Caco-2 (cell line): ENCODE measurements around the gene CDK5RAP2. TPM values are rescaled to one million over a fixed set of nuclear protein-coding genes. Genes with fewer than 3 reads are reported as not detected.
A peak's percentile ranks its signal among the peaks of the same experiment; 100 is the strongest.

ENCODE experiments used
- BruUV-seq: library from RNA; stranded (reverse); fragments of 400-500 nt; replicated peaks from 2 replicates; lab custom pipeline; 2021; lab: Mats Ljungman, UMichigan
- CTCF ChIA-PET: fragments of 300-600 bp; sonication (Branson Sonifier 250); formaldehyde crosslinking; loops from one replicate; lab custom pipeline; 2022; ENCODE audit warnings: antibody characterized with exemption; lab: Charles Lee
- POLR2A ChIA-PET: fragments of 300-600 bp; sonication (Branson Sonifier 250); formaldehyde crosslinking; loops from one replicate; lab custom pipeline; 2022; ENCODE audit warnings: antibody characterized with exemption; lab: Charles Lee
- DNase-seq, 2 experiments: peaks; one replicate each; pipeline versions ENCODE4 v3.0.0 to v3.0.0-alpha.2; 2020 to 2022
- H3K27me3 ChIP-seq: replicated peaks from 2 replicates; pipeline ENCODE4 v1.6.0; 2011; ENCODE audit warnings: low read length; ENCODE audit not compliant: control insufficient read depth, insufficient read depth
- H3K36me3 ChIP-seq: 2 replicates; pipeline ENCODE4 v1.5.1; 2011; ENCODE audit warnings: low read length; ENCODE audit not compliant: control insufficient read depth, insufficient read depth
- H3K4me1 ChIP-seq: fragments of 250-450 bp; sonication (Bioruptor Pico); 2 replicates; pipeline ENCODE4 v1.5.1; 2020; ENCODE audit warnings: mild to moderate bottlenecking
- H3K4me3 ChIP-seq: 2 replicates; pipeline ENCODE4 v1.5.1; 2011; ENCODE audit warnings: low read depth, mild to moderate bottlenecking, control low read depth, low read length
- H3K9me3 ChIP-seq: fragments of 250-450 bp; sonication (Bioruptor Pico); 2 replicates; pipeline ENCODE4 v1.5.1; 2020; ENCODE audit warnings: mild to moderate bottlenecking, moderate library complexity
- H3K27ac Mint-ChIP-seq: one replicate; pipeline ENCODE4 v1.8.0; 2022; ENCODE audit warnings: mixed read lengths; ENCODE audit not compliant: unreplicated experiment
- H3K27me3 Mint-ChIP-seq: one replicate; pipeline ENCODE4 v1.8.0; 2022; ENCODE audit warnings: mixed read lengths; ENCODE audit not compliant: insufficient read depth, unreplicated experiment
- H3K36me3 Mint-ChIP-seq: one replicate; pipeline ENCODE4 v1.8.0; 2022; ENCODE audit warnings: mild to moderate bottlenecking, mixed read lengths; ENCODE audit not compliant: insufficient read depth, unreplicated experiment
- H3K4me1 Mint-ChIP-seq: one replicate; pipeline ENCODE4 v1.8.0; 2022; ENCODE audit warnings: low read depth, mixed read lengths; ENCODE audit not compliant: unreplicated experiment
- H3K4me3 Mint-ChIP-seq: one replicate; pipeline ENCODE4 v1.8.0; 2022; ENCODE audit warnings: mild to moderate bottlenecking, moderate library complexity, mixed read lengths; ENCODE audit not compliant: unreplicated experiment
- H3K9me3 Mint-ChIP-seq: one replicate; pipeline ENCODE4 v1.8.0; 2022; ENCODE audit warnings: mixed read lengths; ENCODE audit not compliant: unreplicated experiment
- CTCF ChIP-seq, 2 experiments: fragments of 200-600 bp in 1 of 2; IDR thresholded peaks; 1 replicate in 1 of 2; 2 replicates in 1 of 2; pipeline versions ENCODE4 v1.5.1 to v1.8.0; 2011 to 2022; ENCODE audit warnings: antibody characterized with exemption in 1 of 2, control low read depth in 1 of 2, inconsistent platforms in 1 of 2, low read depth in 1 of 2, low read length in 1 of 2, mild to moderate bottlenecking in 1 of 2, moderate library complexity in 1 of 2; ENCODE audit not compliant: insufficient read depth in 1 of 2, severe bottlenecking in 1 of 2, unreplicated experiment in 1 of 2
- intact Hi-C: fragments of 100-400 bp; cut with micrococcal nuclease; formaldehyde crosslinking; loops from one replicate; pipeline ENCODE4 v1.10.0; 2022; ENCODE audit not compliant: unreplicated experiment
- total RNA-seq: library from RNA; stranded (reverse); gene quantifications from 2 replicates; pipeline ENCODE4 v1.2.3, GENCODE V29; 2022

CDK5RAP2 gene
- total RNA-seq, 1 experiment from 2014 or later: 71.3 TPM

GRCh38 chr9:120474591-120475243 is 105.2 kb downstream of the CDK5RAP2 start:
- intact Hi-C loops: no loop called here

GRCh38 chr9:120473608-120474007 is 106.4 kb downstream of the CDK5RAP2 start:
- intact Hi-C loops: no loop called here
- H3K27me3 ChIP-seq: no peaks in the 10 kb centered on the region
- BruUV-seq: no TSS peak
- H3K9me3 Mint-ChIP-seq: no peaks in the 10 kb centered on the region
- ChIA-PET POLR2A (no interaction called here), CTCF (no interaction called here)
- peaks cover 59% of the 10 kb centered on the region for H3K36me3 Mint-ChIP-seq
- peaks cover 1% of the 10 kb centered on the region for H3K36me3 ChIP-seq
- no peaks in the 10 kb centered on the region for H3K4me1 Mint-ChIP-seq
- H3K4me3 Mint-ChIP-seq: no peak overlapping the region
- no peak overlapping the region for H3K27ac Mint-ChIP-seq
- H3K4me1 ChIP-seq: no peaks in the 10 kb centered on the region
- no peak for TF ChIP-seq CTCF (IDR thresholded peaks at IDR 0.05; ENCODE audit: insufficient read depth in 1 of 2, low read depth in 1 of 2, low read length in 1 of 2, severe bottlenecking in 1 of 2, unreplicated experiment in 1 of 2)
- DNase-seq: no peak
- H3K4me3 ChIP-seq: no peak overlapping the region
- H3K9me3 ChIP-seq: no peaks in the 10 kb centered on the region
- H3K27me3 Mint-ChIP-seq: no peaks in the 10 kb centered on the region

More at GRCh38 chr9:120474591-120475243, 105.2 kb downstream of the CDK5RAP2 start:
- TF ChIP-seq CTCF (IDR thresholded peaks at IDR 0.05; ENCODE audit: insufficient read depth in 1 of 2, low read depth in 1 of 2, low read length in 1 of 2, severe bottlenecking in 1 of 2, unreplicated experiment in 1 of 2): no peak
- ChIA-PET CTCF (no interaction called here), POLR2A (no interaction called here)
- Mint-ChIP-seq H3K27ac (no peak overlapping the region), H3K4me1 (no peaks in the 10 kb centered on the region), H3K36me3 (peaks cover 51% of the 10 kb centered on the region), H3K9me3 (no peaks in the 10 kb centered on the region), H3K27me3 (no peaks in the 10 kb centered on the region), H3K4me3 (no peak overlapping the region)
- Histone ChIP-seq H3K9me3 (no peaks in the 10 kb centered on the region), H3K4me1 (no peaks in the 10 kb centered on the region), H3K27me3 (no peaks in the 10 kb centered on the region), H3K36me3 (peaks cover 1% of the 10 kb centered on the region), H3K4me3 (no peak overlapping the region)
- BruUV-seq: TSS peak; percentile 11
- no peak for DNase-seq

GRCh38 chr9:120465685-120466407 is 114.1 kb downstream of the CDK5RAP2 start:
- POLR2A ChIA-PET: no interaction called here
- intact Hi-C loops: no loop called here
- no peak for TF ChIP-seq CTCF (IDR thresholded peaks at IDR 0.05; ENCODE audit: insufficient read depth in 1 of 2, low read depth in 1 of 2, low read length in 1 of 2, severe bottlenecking in 1 of 2, unreplicated experiment in 1 of 2)
- Mint-ChIP-seq H3K9me3 (no peaks in the 10 kb centered on the region), H3K27ac (no peak overlapping the region), H3K36me3 (peaks cover 36% of the 10 kb centered on the region), H3K4me3 (no peak overlapping the region), H3K27me3 (no peaks in the 10 kb centered on the region), H3K4me1 (no peaks in the 10 kb centered on the region)
- no peak overlapping the region for H3K4me3 ChIP-seq
- H3K27me3 ChIP-seq: no peaks in the 10 kb centered on the region
- DNase-seq: no peak
- no peaks in the 10 kb centered on the region for H3K9me3 ChIP-seq
- CTCF ChIA-PET: no interaction called here
- no peaks in the 10 kb centered on the region; the same call in 1 of the 2 replicates for H3K36me3 ChIP-seq
- H3K4me1 ChIP-seq: no peaks in the 10 kb centered on the region
- BruUV-seq: no TSS peak
